Retinal pigment epithelial cell (primary cell): ENCODE data around the gene GRK3.
"Not testable (repeated sequence)": the region's sequence is repeated elsewhere in the genome, so short reads cannot be mapped to it uniquely, and the experiment has no call there.

Experiments used
- DNase-seq: peaks from one replicate; pipeline ENCODE4 v3.0.0-alpha.2; 2010; ENCODE audit warnings: low read depth
- H3K4me3 ChIP-seq: 2 replicates; pipeline ENCODE4 v1.5.1; 2011; ENCODE audit warnings: mild to moderate bottlenecking, low read length, control low read depth, moderate library complexity
- CTCF ChIP-seq: conservative IDR thresholded peaks from 2 replicates; pipeline ENCODE4 v1.5.1; 2011; ENCODE audit warnings: low read depth, low read length, control low read depth, inconsistent platforms

The GRK3 gene

GRCh38 chr22:25563761-25564319 lies 635 bp upstream of the GRK3 start:
- peak overlapping the region; percentile 63 for H3K4me3 ChIP-seq

DNA sequence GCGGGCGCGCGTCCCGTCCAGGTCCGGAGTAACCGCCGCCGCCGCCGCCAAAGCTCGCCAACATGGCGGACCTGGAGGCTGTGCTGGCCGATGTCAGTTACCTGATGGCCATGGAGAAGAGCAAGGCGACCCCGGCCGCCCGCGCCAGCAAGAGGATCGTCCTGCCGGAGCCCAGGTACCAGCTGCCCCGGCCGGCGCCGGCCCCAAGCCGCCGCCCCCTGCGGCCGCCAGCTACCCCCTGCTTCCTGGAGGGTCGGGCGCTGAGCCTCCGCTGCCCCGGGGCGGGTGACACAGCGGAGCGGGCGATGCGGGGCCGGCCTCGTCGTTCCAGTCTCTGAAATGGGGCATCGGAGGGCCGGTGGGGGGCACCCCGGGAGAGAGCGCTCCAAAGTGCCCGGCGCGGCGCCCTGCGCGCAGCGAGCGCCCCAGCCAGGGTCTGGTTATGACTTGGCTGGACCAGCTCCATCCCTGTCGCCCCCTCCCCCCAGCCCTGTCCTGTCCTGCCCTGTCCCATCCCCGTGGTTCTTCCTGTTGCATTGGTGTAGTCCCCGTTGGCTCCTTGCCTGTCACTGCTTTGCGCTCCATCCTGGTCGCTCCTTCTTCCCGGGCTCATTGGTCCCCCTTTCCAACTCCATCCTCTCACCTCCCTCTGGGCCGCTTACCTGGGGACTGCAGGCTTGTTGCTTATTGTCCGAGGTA lies 653 bp downstream of the GRK3 start:
- DNase-seq, result no peak
- H3K4me3 ChIP-seq, result peak overlapping the region; percentile 56
- no peak for TF ChIP-seq CTCF

More at GRCh38 chr22:25563761-25564319, 635 bp upstream of the GRK3 start:
- no peak for TF ChIP-seq CTCF
- no peak for DNase-seq

- no peak overlapping the region for H3K4me3 ChIP-seq
These were observed 1.9 kb downstream of the GRK3 start for GRCh38 chr22:25566186-25566897.

DNA sequence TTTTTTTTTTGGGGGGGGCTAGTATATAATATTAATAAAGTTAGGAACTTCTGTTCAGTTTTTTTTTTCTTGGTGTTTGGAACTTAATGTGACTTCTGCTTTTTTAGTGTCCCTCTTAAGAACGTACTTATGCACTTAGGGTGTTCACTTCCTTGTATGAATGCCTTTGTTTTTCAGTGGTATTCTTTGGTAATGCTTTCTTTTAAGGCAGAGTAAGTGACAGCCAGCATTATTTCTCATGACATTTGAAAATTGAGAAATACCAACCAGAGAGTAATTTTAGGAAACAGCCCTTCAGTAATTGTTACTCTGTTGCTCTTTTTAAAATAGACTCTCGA lies 2.4 kb downstream of the GRK3 start:
- no peak overlapping the region for H3K4me3 ChIP-seq
- no peak for DNase-seq
- no peak for TF ChIP-seq CTCF

More at GRCh38 chr22:25566186-25566897, 1.9 kb downstream of the GRK3 start:
- no peak for TF ChIP-seq CTCF
- DNase-seq, result no peak

- H3K4me3 ChIP-seq, result no peak overlapping the region
- DNase-seq, result no peak
- TF ChIP-seq CTCF, result no peak
These were observed 2.8 kb downstream of the GRK3 start for GRCh38 chr22:25567251-25567675.

DNA sequence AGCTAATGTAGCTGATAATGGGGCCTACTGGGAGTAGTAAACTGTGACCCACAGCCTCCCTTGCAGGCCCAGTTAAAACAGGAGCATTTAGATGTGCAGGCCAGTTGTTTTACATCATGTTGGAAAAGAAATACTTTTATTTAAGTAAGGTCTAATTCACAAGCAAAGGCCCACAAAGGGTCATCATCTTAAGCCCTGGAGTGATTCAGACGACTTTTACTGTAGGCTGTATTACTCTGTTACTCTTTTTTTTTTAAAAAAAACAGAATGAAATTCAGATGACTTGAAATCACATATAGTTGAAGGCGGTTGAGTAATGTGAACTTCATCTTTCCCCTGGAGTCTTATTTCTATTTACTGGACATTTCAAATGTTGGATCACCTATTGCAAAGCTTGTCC lies 3.6 kb downstream of the GRK3 start:
- not testable (repeated sequence) for H3K4me3 ChIP-seq

GRCh38 chr22:25569361-25569760 lies 4.9 kb downstream of the GRK3 start:
- TF ChIP-seq CTCF, result no peak

More for the DNA sequence above, 3.6 kb downstream of the GRK3 start:
- not testable (repeated sequence) for DNase-seq

More at GRCh38 chr22:25569361-25569760, 4.9 kb downstream of the GRK3 start:
- no peak for DNase-seq
- no peak overlapping the region for H3K4me3 ChIP-seq
